Gastroesophageal sphincter (tissue), 4 donors: Measurements from ENCODE around the gene MIEN1. TPM values are rescaled to one million over a fixed set of nuclear protein-coding genes. Genes with fewer than 3 reads are reported as not detected.
"Not testable (repeated sequence)": the region's sequence is repeated elsewhere in the genome, so short reads cannot be mapped to it uniquely, and the experiment has no call there.

Source experiments
- ATAC-seq: fragments of 150-250 bp; one replicate; pipeline ENCODE4 v1.9.1; 2016; ENCODE audit warnings: mild to moderate bottlenecking, moderate library complexity
- H3K27ac ChIP-seq, 4 donors: fragments of 200-600 bp; sonication (generic) in 3 of 4; 1 replicate in 3 of 4; 2 replicates in 1 of 4; pipeline ENCODE4 v1.5.1; 2016 to 2019
- H3K27me3 ChIP-seq: fragments of 200-600 bp; sonication (generic); one replicate; pipeline ENCODE4 v1.5.1; 2019
- H3K36me3 ChIP-seq, 2 donors: fragments of 200-600 bp; sonication (generic); one replicate each; pipeline ENCODE4 v1.5.1; 2019; ENCODE audit warnings: control low read depth in 1 of 2
- H3K4me1 ChIP-seq, 3 donors: fragments of 200-600 bp; sonication (generic); 1 replicate in 2 of 3; 2 replicates in 1 of 3; pipeline ENCODE4 v1.5.1; 2016 to 2019; ENCODE audit warnings: control low read depth in 2 of 3
- H3K4me3 ChIP-seq, 2 donors: fragments of 200-600 bp; sonication (generic); one replicate each; pipeline ENCODE4 v1.5.1; 2019; ENCODE audit warnings: mild to moderate bottlenecking in 1 of 2, moderate library complexity in 1 of 2
- H3K9me3 ChIP-seq, 3 donors: fragments of 200-600 bp; sonication (generic); one replicate each; pipeline ENCODE4 v1.5.1; 2017 to 2019; ENCODE audit warnings: control low read depth in 2 of 3
- CTCF ChIP-seq, 4 experiments: fragments of 200-600 bp in 2 of 4; fragments of 450-650 bp in 2 of 4; sonication (generic) in 1 of 4; IDR thresholded peaks; one replicate each; pipeline ENCODE4 v1.5.1; 2017 to 2019; ENCODE audit warnings: antibody characterized with exemption in 4 of 4, mild to moderate bottlenecking in 2 of 4, moderate library complexity in 2 of 4
- EP300 ChIP-seq: sonication (generic); formaldehyde crosslinking; IDR thresholded peaks from one replicate; pipeline ENCODE4 v1.6.1; 2017; ENCODE audit warnings: antibody characterized with exemption, mild to moderate bottlenecking
- POLR2A ChIP-seq, 2 donors: fragments of 450-650 bp; IDR thresholded peaks; one replicate each; pipeline ENCODE4 v1.6.1; 2017; ENCODE audit warnings: antibody characterized with exemption in 2 of 2, mild to moderate bottlenecking in 2 of 2, moderate library complexity in 1 of 2
- POLR2AphosphoS5 ChIP-seq: sonication (generic); formaldehyde crosslinking; IDR thresholded peaks from one replicate; pipeline ENCODE4 v1.6.1; 2017; ENCODE audit warnings: antibody characterized with exemption
- WGBS, 2 donors: methylation state at CpG; one replicate each; pipeline ENCODE4 v1.1.5; 2018; ENCODE audit warnings: low coverage in 1 of 2; 5-methylcytosine and 5-hydroxymethylcytosine counted together
- total RNA-seq, 4 donors: library from RNA; depleted of rRNA; stranded (reverse); fragments of >200 nt; gene quantifications; one replicate each; pipeline ENCODE4 v1.1.0, GENCODE V29; 2016

The MIEN1 gene
- total RNA-seq, 4 donors from 2014 or later: 39.4 to 72.4 (median 45.2) TPM

GRCh38 chr17:39701012-39701783 is 29.1 kb downstream of the MIEN1 start:
- Histone ChIP-seq H3K27ac (peak overlapping the region in 3 of 4 donors; percentile 86 to 90 (median 87)), H3K4me1 (peaks cover 0 to 68% (median 15%) of the 10 kb centered on the region in 3 donors), H3K27me3 (peaks cover 4% of the 10 kb centered on the region), H3K36me3 (no peaks in the 10 kb centered on the region), H3K9me3 (no peaks in the 10 kb centered on the region), H3K4me3 (peak overlapping the region; percentile 84 to 85)
- ATAC-seq: no peak
- no peak for TF ChIP-seq CTCF (IDR thresholded peaks at IDR 0.05)
- WGBS, 2 donors: 23 to 45% methylated on average over 9 to 10 of the region's 10 CpGs

GRCh38 chr17:39700148-39700987 is 30.0 kb downstream of the MIEN1 start:
- WGBS, 2 donors: no CpG with 5 or more reads among the region's 57 CpGs
- Histone ChIP-seq H3K27ac (peak overlapping the region; percentile 74 to 90 (median 86)), H3K36me3 (peaks cover 0 to under 1% of the 10 kb centered on the region in 2 donors), H3K27me3 (peaks cover 4% of the 10 kb centered on the region), H3K4me3 (peak overlapping the region; percentile 84 to 85), H3K9me3 (no peaks in the 10 kb centered on the region), H3K4me1 (peaks cover 0 to 60% (median 15%) of the 10 kb centered on the region in 3 donors)
- TF ChIP-seq CTCF (IDR thresholded peaks at IDR 0.05) (no peak), POLR2A (IDR thresholded peaks at IDR 0.05) (no peak), EP300 (no peak), POLR2AphosphoS5 (no peak)
- peak; percentile 53 for ATAC-seq

DNA sequence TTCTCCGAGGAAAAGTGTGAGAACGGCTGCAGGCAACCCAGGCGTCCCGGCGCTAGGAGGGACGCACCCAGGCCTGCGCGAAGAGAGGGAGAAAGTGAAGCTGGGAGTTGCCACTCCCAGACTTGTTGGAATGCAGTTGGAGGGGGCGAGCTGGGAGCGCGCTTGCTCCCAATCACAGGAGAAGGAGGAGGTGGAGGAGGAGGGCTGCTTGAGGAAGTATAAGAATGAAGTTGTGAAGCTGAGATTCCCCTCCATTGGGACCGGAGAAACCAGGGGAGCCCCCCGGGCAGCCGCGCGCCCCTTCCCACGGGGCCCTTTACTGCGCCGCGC is 30.5 kb downstream of the MIEN1 start, which contains the start of gene ERBB2:
TSS of gene ERBB2 (plus strand) at position 247 of the 330 bp plus-strand sequence. CDS start 175 bp downstream, outside the sequence.
- TF ChIP-seq POLR2AphosphoS5 (peak; percentile 86), POLR2A (IDR thresholded peaks at IDR 0.05) (peak; percentile 33 to 56), EP300 (no peak)
- Histone ChIP-seq H3K27me3 (peaks cover 4% of the 10 kb centered on the region), H3K9me3 (no peaks in the 10 kb centered on the region), H3K27ac (peak within 1 kb of the TSS; percentile 74 to 90 (median 86)), H3K36me3 (peaks cover 0 to 7% of the 10 kb centered on the region in 2 donors), H3K4me3 (peak within 1 kb of the TSS; percentile 84 to 85), H3K4me1 (peaks cover 0 to 54% (median 11%) of the 10 kb centered on the region in 3 donors)
- ATAC-seq: peak; percentile 88
- 0 to 1% methylated on average over 5 to 12 of the region's 20 CpGs for whole genome bisulfite sequencing, 2 donors

DNA sequence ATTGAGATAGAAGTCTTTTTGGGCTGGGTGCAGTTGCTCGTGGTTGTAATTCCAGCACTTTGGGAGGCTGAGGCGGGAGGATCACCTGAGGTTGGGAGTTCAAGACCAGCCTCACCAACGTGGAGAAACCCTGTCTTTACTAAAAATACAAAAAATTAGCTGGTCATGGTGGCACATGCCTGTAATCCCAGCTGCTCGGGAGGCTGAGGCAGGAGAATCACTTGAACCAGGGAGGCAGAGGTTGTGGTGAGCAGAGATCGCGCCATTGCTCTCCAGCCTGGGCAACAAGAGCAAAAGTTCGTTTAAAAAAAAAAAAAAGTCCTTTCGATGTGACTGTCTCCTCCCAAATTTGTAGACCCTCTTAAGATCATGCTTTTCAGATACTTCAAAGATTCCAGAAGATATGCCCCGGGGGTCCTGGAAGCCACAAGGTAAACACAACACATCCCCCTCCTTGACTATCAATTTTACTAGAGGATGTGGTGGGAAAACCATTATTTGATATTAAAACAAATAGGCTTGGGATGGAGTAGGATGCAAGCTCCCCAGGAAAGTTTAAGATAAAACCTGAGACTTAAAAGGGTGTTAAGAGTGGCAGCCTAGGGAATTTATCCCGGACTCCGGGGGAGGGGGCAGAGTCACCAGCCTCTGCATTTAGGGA is 31.0 kb downstream of the MIEN1 start:
- not testable (repeated sequence) for ATAC-seq, H3K36me3 ChIP-seq, H3K9me3 ChIP-seq, H3K27me3 ChIP-seq
- peaks cover 0 to 49% (median 11%) of the 10 kb centered on the region in 3 donors for H3K4me1 ChIP-seq
- H3K4me3 ChIP-seq: peak overlapping the region; percentile 84 to 85
- peak overlapping the region; percentile 74 to 90 (median 86) for H3K27ac ChIP-seq
- WGBS, 2 donors: 35 to 47% methylated on average over 5 to 8 of the region's 11 CpGs

DNA sequence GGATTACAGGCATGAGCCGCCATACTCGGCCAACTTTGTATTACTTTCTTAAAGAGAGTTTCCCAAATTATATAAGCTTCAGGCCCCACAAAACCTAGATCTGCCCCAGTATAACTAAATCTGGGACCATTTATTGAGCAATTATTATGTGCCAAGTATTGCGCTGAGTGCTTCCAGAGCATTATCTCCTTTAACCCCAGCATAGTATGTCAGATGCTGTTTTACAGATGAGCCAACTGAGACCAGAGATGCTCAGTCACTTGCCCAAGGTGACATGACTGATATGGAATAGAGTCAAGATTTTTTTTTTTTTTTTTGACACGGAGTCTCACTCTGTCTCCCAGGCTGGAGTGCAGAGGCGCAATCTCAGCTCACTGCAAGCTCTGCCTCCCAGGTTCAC is 32.4 kb downstream of the MIEN1 start:
- 90 to 93% methylated on average over 2 to 5 of the region's 5 CpGs for WGBS, 2 donors
- TF ChIP-seq CTCF (IDR thresholded peaks at IDR 0.05): no peak
- no peak for TF ChIP-seq EP300
- no peak for TF ChIP-seq POLR2AphosphoS5
- no peak for TF ChIP-seq POLR2A (IDR thresholded peaks at IDR 0.05)
- H3K9me3 ChIP-seq: no peaks in the 10 kb centered on the region

More for the DNA sequence above, 32.4 kb downstream of the MIEN1 start:
- H3K4me3 ChIP-seq: no peak overlapping the region
- peaks cover 0 to 36% (median 11%) of the 10 kb centered on the region in 3 donors for H3K4me1 ChIP-seq
- peaks cover 0 to 7% of the 10 kb centered on the region in 2 donors for H3K36me3 ChIP-seq
- H3K27ac ChIP-seq: no peak overlapping the region
- no peak for ATAC-seq
- peaks cover 4% of the 10 kb centered on the region for H3K27me3 ChIP-seq
